ENCODE data around the gene C1orf21.

C1orf21 gene

DNA sequence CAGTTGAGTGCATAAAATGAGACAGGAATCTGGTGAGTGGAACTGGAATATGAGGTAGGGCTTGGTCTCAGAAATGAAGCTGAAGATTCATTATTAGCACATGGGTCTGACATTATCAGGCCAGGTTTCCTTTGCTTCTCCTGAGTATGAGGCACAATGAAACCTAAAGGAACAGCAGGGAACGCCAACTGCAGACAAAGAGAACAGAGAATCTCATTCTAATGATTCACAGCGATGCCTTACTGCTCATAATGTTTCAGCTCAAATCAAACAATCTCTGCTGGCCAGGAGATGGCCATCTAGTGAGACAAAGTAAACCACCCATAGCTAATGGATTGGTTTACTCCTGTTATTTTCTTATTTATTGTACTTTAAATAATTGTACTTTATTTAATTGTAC, 133.5 kb downstream of the C1orf21 start:
- DNase-seq, result peak; percentile 59

- no peak for DNase-seq
Measured at GRCh38 chr1:184524248-184524647, 137.4 kb downstream of the C1orf21 start.

DNA sequence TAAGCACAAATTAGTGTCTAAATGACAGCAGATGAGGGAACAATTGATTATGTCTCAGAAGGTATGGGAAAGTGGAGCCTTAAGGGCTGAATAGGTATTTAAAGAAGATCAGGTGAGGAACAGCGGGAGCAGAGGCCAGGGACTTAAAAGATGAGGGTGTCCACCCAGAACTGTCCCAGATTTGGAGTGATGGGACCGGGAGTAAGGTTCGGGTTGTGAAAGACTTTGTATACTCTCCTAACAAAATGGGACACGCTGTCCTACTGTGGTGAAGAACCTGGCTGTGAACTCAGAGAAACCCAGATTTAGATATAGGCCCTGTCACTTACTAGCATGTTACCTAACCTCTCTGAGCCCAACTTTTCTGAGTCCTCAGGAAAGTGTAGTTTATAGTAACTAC, 140.6 kb downstream of the C1orf21 start:
- DNase-seq, result no peak

- no peak for DNase-seq
Measured at GRCh38 chr1:184530226-184530625, 143.4 kb downstream of the C1orf21 start.

DNA sequence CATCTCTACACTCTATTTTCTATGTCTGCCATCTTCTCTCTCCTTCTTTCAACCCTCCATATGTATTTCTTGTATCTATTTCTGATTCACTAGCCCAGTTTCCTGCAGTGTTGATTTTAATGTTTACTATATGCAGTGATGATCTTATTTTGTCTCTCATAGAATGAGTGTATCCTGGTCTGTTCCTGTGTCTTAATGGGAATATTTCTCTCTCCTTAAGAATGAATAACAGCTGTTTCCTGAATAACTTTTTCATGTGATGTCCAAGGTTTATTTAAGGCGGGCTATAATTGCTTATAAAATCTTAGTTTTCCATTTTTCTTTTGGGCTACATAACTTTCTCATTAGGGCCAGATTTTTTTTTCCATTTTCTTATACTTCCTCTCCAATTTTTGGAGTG, 144.5 kb downstream of the C1orf21 start:
- DNase-seq, result no peak

DNA sequence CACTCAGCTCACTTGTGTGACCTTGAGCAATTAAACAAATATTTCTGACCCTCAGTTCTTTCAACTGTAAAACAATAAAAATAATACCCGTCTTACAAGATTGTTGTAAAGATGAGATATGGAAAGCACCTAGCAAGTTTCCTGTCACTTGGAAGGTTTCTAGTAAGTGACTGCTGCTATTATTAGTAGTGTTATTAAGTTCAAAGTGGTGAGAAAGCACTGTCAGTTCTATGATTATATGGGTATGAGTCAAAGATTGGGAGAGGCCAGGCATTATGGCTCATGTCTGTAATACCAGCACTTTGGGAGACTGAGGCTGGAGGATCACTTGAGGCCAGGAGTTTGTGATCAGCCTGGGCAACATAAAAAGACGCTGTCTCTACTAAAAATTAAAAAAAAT, 145.4 kb downstream of the C1orf21 start:
- no peak for DNase-seq

- no peak for DNase-seq
Measured at GRCh38 chr1:184533049-184533448, 146.2 kb downstream of the C1orf21 start.

DNA sequence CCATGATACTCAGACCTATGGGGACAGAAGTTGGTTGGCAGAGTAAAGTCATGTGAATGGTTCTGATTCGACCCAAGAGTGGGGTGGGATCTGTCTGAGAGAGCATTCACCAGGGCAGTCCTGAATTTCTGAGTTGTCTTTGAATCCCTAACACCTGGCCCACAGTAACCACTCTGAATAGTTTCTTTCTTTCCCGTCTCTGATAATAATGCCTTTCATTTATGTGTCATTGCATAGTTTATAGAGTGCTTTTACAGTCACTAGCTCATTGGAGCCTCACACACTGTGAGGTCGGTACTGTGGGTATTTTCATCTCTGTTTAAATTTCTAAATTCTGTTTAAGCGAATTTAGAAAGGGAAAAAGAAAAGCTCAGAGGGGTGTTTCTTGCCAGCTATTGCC, 147.1 kb downstream of the C1orf21 start:
- no peak for DNase-seq

GRCh38 chr1:184534690-184535089, 147.9 kb downstream of the C1orf21 start:
- no peak for DNase-seq

- DNase-seq, result no peak
Measured at GRCh38 chr1:184535191-184535970, 148.6 kb downstream of the C1orf21 start.

- no peak for DNase-seq
Measured at GRCh38 chr1:184536246-184536985, 149.6 kb downstream of the C1orf21 start.

DNA sequence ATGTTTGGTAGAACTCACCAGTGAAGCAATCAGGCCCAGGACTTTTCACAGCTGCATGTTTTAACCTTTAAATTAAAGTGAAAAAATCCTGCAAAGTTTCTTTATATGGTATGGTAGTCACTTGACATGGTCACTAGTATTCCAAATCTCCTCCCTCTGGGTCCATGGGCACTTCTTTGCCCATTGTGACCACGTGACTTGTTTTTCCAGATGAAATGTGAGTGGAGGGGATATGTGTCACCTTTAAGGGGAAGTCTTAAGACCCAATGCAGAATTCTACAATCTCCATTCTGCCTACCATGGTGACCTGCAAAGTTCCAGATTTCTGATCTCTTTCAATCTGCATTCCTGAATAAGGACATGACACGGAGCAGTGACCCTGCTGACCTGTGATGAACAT, 152.8 kb downstream of the C1orf21 start:
- no peak for DNase-seq

- DNase-seq, result no peak
Measured at GRCh38 chr1:184541537-184542152, 154.8 kb downstream of the C1orf21 start.

DNA sequence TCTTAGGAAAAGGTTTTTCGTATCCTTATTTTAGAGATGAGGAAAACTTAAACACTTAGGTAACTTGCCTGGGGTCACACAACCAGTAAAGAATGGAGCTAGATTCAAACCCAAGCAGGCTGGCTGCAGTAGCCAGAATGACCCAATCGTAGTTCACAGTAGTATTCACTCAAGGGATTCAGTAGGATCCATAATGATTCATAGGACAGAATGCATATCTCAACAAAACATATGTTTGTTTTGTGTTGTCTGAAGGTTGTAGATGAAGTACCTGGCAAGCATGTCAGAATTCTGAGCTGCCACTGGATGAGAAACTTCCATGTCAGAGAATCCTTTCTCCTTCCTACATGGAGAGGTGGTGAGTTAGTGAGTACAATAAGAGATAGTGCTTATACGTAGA, 155.5 kb downstream of the C1orf21 start:
- no peak for DNase-seq

- no peak for DNase-seq
Measured at GRCh38 chr1:184545601-184546000, 158.8 kb downstream of the C1orf21 start.

GRCh38 chr1:184552446-184552845, 165.6 kb downstream of the C1orf21 start:
- DNase-seq, result no peak

DNA sequence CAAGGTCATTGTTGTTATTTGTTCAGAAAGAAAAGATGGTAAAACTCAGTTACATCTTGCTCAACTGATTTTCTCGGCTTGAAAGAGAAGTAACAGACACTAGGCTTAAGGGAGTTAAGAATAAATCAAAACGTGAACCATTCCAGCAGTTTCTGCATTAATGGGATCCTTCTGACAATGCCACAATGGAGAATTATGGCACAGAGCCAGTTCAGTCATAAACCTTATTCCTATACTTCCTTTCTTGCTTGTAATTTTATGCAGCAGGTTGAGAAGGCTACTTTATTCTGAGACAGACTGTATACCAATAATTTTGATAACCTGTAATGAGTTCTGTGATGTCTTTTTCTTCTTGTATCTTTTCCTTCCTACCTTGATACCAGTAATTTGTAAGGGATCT, 167.0 kb downstream of the C1orf21 start:
- no peak for DNase-seq

- no peak for DNase-seq
Measured at GRCh38 chr1:184555665-184556641, 169.1 kb downstream of the C1orf21 start.

- DNase-seq, result no peak
Measured at GRCh38 chr1:184556665-184557064, 169.8 kb downstream of the C1orf21 start.

DNA sequence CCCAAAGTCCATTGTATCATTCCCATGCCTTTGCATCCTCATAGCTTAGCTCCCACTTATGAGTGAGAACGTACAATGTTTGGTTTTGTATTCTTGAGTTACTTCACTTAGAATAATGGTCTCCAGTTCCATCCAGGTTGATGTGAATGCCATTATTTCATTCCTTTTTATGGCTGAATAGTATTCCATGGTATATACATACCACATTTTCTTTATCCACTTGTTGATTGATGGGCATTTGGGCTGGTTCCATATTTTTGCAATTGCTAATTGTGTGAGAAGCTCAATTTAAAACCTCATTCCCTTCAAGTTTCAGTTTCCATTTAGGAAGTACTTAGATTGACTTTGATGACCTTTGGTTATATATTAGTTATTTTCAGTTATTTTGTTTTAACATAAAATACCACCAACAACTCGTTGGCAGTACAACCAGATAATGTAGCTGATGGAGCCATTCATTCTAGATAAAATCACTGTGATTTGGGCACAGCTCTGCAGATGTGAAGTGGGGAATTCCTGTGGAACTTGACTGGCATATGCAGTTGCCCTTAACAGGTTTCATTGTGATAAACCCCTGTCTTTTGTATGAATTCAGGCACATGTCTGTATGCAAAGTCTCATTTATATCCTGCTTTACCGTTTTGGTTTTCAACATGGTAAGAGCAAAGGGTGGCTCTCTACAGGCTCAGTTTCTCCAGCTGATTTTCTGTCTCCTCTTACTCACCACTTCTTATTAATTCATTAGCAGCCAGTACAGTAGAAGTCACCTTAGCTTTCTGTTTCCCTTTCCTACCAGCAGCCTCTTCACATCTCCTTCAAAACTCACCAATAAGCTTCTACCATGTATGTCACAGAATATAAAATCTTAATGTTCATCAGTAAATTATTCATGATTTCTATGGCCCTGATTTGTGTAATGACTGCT, 170.9 kb downstream of the C1orf21 start:
- no peak for DNase-seq

DNA sequence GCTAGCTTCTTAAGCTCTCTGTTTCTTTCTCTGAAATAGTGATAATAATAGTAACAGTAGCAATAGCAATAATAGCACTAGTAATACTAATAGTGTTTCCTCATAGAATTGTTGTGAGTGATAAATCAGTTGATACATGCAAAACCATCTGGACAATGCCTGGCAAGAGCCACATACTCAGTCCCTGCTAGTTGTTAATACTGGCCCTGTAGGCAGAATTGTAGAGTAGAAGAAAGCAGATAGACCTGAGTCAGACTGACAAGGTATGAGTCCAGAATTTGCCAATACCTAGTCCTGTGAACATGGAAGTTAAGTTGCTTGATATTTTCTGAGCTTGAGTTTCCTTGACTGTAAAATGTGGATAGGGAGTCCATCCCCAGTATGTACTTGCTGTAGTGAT, 171.9 kb downstream of the C1orf21 start:
- no peak for DNase-seq

Measured in NCI-H1105 treated with DMSO at 0.1 percent for 48 hours (cell line).